Neural cell (in vitro differentiated cells): ENCODE data around the gene DAAM2. TPM values are rescaled to one million over a fixed set of nuclear protein-coding genes. Genes with fewer than 3 reads are reported as not detected.

ENCODE experiments used
- H2AFZ ChIP-seq: fragments of 200-600, 300-800 bp; sonication (generic), shearing (Covaris generic); 2 replicates; pipeline ENCODE4 v1.6.0; 2014; ENCODE audit warnings: low read depth, mild to moderate bottlenecking, antibody characterized with exemption, low read length, moderate library complexity
- H3F3A ChIP-seq: fragments of 200-600 bp; shearing (Covaris generic); 2 replicates; pipeline ENCODE4 v1.6.1; 2016; ENCODE audit warnings: mild to moderate bottlenecking, moderate library complexity, mixed read lengths, antibody characterized with exemption, low read length; ENCODE audit not compliant: insufficient read depth, poor library complexity, severe bottlenecking
- H3K27ac ChIP-seq: fragments of 200-600, 300-800 bp; sonication (generic), shearing (Covaris generic); 2 replicates; pipeline ENCODE4 v1.5.1; 2014; ENCODE audit warnings: mild to moderate bottlenecking, low read length, moderate library complexity
- H3K27me3 ChIP-seq: fragments of 300-800, 200-600 bp; sonication (generic), shearing (Covaris generic); 2 replicates; pipeline ENCODE4 v1.6.0; 2014; ENCODE audit warnings: mild to moderate bottlenecking, low read depth, low read length, moderate library complexity; ENCODE audit not compliant: insufficient read depth
- H3K36me3 ChIP-seq: fragments of 300-800, 200-600 bp; sonication (generic), shearing (Covaris generic); 2 replicates; pipeline ENCODE4 v1.5.1; 2014; ENCODE audit warnings: mild to moderate bottlenecking, antibody characterized with exemption, low read length, moderate library complexity; ENCODE audit not compliant: insufficient read depth
- H3K4me2 ChIP-seq: fragments of 300-800, 200-600 bp; sonication (generic), shearing (Covaris generic); 2 replicates; pipeline ENCODE4 v1.6.0; 2014; ENCODE audit warnings: mild to moderate bottlenecking, low read length
- H3K4me3 ChIP-seq: fragments of 300-800, 200-600 bp; sonication (generic), shearing (Covaris generic); 2 replicates; pipeline ENCODE4 v1.5.1; 2014; ENCODE audit warnings: mild to moderate bottlenecking, low read length, moderate library complexity
- H3K79me2 ChIP-seq: fragments of 200-600 bp; shearing (Covaris generic); replicated peaks from 2 replicates; pipeline ENCODE4 v1.6.0; 2014; ENCODE audit warnings: mild to moderate bottlenecking, low read length, moderate library complexity; ENCODE audit not compliant: insufficient read depth
- H3K9ac ChIP-seq: fragments of 300-800, 200-600 bp; sonication (generic), shearing (Covaris generic); 2 replicates; pipeline ENCODE4 v1.6.1; 2016; ENCODE audit warnings: mild to moderate bottlenecking, low read length, mixed read lengths
- H3K9me2 ChIP-seq: fragments of 200-600 bp; shearing (Covaris generic); 2 replicates; pipeline ENCODE4 v1.6.1; 2016; ENCODE audit warnings: mild to moderate bottlenecking, low read length, mixed read lengths; ENCODE audit not compliant: insufficient read depth
- H3K9me3 ChIP-seq: fragments of 200-600, 300-800 bp; sonication (generic), shearing (Covaris generic); 2 replicates; pipeline ENCODE4 v1.6.1; 2016; ENCODE audit warnings: mild to moderate bottlenecking, mixed run types, low read length, moderate library complexity, mixed read lengths
- H4K20me1 ChIP-seq: fragments of 200-600 bp; shearing (Covaris generic); 2 replicates; pipeline ENCODE4 v1.6.1; 2016; ENCODE audit warnings: mild to moderate bottlenecking, mixed run types; ENCODE audit not compliant: insufficient read depth
- EP300 ChIP-seq: fragments of 450-650 bp; conservative IDR thresholded peaks from 2 replicates; pipeline ENCODE4 v1.6.1; 2014; ENCODE audit warnings: antibody characterized with exemption, mild to moderate bottlenecking, moderate library complexity; ENCODE audit not compliant: poor library complexity, severe bottlenecking
- EZH2 ChIP-seq: fragments of 200-600, 300-800 bp; shearing (Covaris generic), sonication (generic); IDR thresholded peaks from 2 replicates; pipeline ENCODE4 v1.6.1; 2014; ENCODE audit warnings: antibody characterized with exemption, low read length, borderline replicate concordance, mild to moderate bottlenecking; ENCODE audit not compliant: insufficient read depth, poor library complexity, severe bottlenecking
- MXI1 ChIP-seq: fragments of 450-650 bp; conservative IDR thresholded peaks from 2 replicates; pipeline ENCODE4 v1.6.1; 2014; ENCODE audit warnings: antibody characterized with exemption, mild to moderate bottlenecking; ENCODE audit not compliant: poor library complexity, severe bottlenecking
- POLR2AphosphoS5 ChIP-seq: IDR thresholded peaks from 2 replicates; pipeline ENCODE4 v1.6.1; 2012
- RAD21 ChIP-seq: fragments of 450-650 bp; conservative IDR thresholded peaks from 2 replicates; pipeline ENCODE4 v1.6.1; 2014; ENCODE audit warnings: antibody characterized with exemption, mild to moderate bottlenecking, moderate library complexity
- SMC3 ChIP-seq: fragments of 450-650 bp; conservative IDR thresholded peaks from 2 replicates; pipeline ENCODE4 v1.6.1; 2014; ENCODE audit warnings: antibody characterized with exemption, mild to moderate bottlenecking, moderate library complexity; ENCODE audit not compliant: poor library complexity
- TAF1 ChIP-seq: IDR thresholded peaks from 2 replicates; pipeline ENCODE4 v1.6.1; 2012; ENCODE audit warnings: low read depth
- polyA plus RNA-seq: library from polyadenylated mRNA; depleted of rRNA; stranded (reverse); fragments of >200 nt; gene quantifications from 2 replicates; pipeline ENCODE4 v1.2.3, GENCODE V29; 2014
- TF ChIP-seq, protein P1 (sequence below): IDR thresholded peaks from 2 replicates; pipeline ENCODE4 v1.6.1; 2012; ENCODE audit warnings: borderline replicate concordance
- TF ChIP-seq, protein P2 (sequence below): fragments of 450-650 bp; IDR thresholded peaks from 2 replicates; pipeline ENCODE4 v1.5.1; 2014; ENCODE audit warnings: antibody characterized with exemption, mild to moderate bottlenecking, moderate library complexity; ENCODE audit not compliant: poor library complexity, severe bottlenecking

DAAM2 gene
- polyA plus RNA-seq, 1 donor from 2014 or later = 1.2 TPM

DNA sequence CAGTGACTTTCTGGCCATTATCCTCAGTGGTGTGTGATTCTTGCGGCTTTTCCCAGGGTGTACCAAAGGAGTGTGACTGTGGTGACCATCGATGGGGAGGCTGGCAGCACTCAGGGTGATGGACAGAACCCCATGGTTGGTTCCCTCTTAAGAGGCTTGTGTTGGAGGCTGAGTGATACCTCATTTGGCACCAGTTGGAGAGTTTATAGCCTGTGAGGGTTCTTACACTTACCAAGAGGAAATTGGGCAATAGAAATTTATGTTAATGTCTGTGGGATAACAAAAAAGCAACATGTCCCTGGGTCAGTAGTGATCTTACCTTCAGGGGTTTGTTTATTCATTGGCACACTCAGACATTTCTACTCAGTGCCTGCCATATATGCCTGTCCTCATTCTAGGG lies 37.2 kb downstream of the DAAM2 start:
- H3K4me2 ChIP-seq = no peak overlapping the region
- no peaks in the 10 kb centered on the region for H3K36me3 ChIP-seq
- no peak overlapping the region for H3K27ac ChIP-seq
- H4K20me1 ChIP-seq = no peaks in the 10 kb centered on the region
- H3K9ac ChIP-seq = no peak overlapping the region
- no peaks in the 10 kb centered on the region for H3F3A ChIP-seq
- H3K9me2 ChIP-seq = no peaks in the 10 kb centered on the region
- no peak overlapping the region for H3K4me3 ChIP-seq
- H2AFZ ChIP-seq = no peak overlapping the region
- no peaks in the 10 kb centered on the region for H3K9me3 ChIP-seq
- TF ChIP-seq, protein P1, sequence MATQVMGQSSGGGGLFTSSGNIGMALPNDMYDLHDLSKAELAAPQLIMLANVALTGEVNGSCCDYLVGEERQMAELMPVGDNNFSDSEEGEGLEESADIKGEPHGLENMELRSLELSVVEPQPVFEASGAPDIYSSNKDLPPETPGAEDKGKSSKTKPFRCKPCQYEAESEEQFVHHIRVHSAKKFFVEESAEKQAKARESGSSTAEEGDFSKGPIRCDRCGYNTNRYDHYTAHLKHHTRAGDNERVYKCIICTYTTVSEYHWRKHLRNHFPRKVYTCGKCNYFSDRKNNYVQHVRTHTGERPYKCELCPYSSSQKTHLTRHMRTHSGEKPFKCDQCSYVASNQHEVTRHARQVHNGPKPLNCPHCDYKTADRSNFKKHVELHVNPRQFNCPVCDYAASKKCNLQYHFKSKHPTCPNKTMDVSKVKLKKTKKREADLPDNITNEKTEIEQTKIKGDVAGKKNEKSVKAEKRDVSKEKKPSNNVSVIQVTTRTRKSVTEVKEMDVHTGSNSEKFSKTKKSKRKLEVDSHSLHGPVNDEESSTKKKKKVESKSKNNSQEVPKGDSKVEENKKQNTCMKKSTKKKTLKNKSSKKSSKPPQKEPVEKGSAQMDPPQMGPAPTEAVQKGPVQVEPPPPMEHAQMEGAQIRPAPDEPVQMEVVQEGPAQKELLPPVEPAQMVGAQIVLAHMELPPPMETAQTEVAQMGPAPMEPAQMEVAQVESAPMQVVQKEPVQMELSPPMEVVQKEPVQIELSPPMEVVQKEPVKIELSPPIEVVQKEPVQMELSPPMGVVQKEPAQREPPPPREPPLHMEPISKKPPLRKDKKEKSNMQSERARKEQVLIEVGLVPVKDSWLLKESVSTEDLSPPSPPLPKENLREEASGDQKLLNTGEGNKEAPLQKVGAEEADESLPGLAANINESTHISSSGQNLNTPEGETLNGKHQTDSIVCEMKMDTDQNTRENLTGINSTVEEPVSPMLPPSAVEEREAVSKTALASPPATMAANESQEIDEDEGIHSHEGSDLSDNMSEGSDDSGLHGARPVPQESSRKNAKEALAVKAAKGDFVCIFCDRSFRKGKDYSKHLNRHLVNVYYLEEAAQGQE = no peak
- TF ChIP-seq RAD21 (no peak), TAF1 (no peak), EP300 (no peak), EZH2 (no peak), POLR2AphosphoS5 (no peak), SMC3 (no peak), MXI1 (no peak)
- TF ChIP-seq, protein P2, sequence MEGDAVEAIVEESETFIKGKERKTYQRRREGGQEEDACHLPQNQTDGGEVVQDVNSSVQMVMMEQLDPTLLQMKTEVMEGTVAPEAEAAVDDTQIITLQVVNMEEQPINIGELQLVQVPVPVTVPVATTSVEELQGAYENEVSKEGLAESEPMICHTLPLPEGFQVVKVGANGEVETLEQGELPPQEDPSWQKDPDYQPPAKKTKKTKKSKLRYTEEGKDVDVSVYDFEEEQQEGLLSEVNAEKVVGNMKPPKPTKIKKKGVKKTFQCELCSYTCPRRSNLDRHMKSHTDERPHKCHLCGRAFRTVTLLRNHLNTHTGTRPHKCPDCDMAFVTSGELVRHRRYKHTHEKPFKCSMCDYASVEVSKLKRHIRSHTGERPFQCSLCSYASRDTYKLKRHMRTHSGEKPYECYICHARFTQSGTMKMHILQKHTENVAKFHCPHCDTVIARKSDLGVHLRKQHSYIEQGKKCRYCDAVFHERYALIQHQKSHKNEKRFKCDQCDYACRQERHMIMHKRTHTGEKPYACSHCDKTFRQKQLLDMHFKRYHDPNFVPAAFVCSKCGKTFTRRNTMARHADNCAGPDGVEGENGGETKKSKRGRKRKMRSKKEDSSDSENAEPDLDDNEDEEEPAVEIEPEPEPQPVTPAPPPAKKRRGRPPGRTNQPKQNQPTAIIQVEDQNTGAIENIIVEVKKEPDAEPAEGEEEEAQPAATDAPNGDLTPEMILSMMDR = no peak
- no peaks in the 10 kb centered on the region for H3K79me2 ChIP-seq
- H3K27me3 ChIP-seq = no peaks in the 10 kb centered on the region

DNA sequence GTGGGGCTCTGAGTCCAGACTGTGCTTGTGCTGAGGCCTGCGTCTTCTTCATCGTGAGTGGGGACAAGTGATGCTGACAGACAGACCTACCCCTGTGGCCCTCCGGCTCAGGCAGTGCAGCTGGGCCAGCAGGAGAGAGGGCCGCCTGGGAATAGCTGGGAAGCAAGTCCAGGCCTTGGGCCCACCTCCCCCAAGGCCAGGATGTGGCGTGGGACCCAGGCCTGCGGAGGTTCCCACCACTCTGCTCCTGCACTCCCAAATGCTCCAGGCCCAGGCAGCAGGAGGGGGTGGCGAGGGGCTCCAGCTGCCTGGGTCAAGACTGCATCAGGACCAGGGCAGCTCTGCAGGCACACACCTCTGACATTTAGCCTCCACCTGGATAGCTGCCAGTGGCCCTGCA lies 38.3 kb downstream of the DAAM2 start:
- H3K9me3 ChIP-seq = no peaks in the 10 kb centered on the region
- no peak overlapping the region for H2AFZ ChIP-seq
- H3K36me3 ChIP-seq = no peaks in the 10 kb centered on the region
- no peak overlapping the region for H3K9ac ChIP-seq
- H3K4me3 ChIP-seq = no peak overlapping the region
- no peaks in the 10 kb centered on the region for H3K27me3 ChIP-seq
- H3K4me2 ChIP-seq = no peak overlapping the region
- H3K79me2 ChIP-seq = no peaks in the 10 kb centered on the region
- H3F3A ChIP-seq = no peaks in the 10 kb centered on the region
- H3K9me2 ChIP-seq = no peaks in the 10 kb centered on the region
- TF ChIP-seq EP300 (no peak), SMC3 (no peak), POLR2AphosphoS5 (no peak), RAD21 (no peak), MXI1 (no peak), TAF1 (no peak), EZH2 (no peak)
- TF ChIP-seq, protein P2 = no peak
- TF ChIP-seq, protein P1 = no peak
- no peak overlapping the region for H3K27ac ChIP-seq
- H4K20me1 ChIP-seq = no peaks in the 10 kb centered on the region
